ENCODE results near the gene PTDSS2.
"Not testable (repeated sequence)": the region's sequence is repeated elsewhere in the genome, so short reads cannot be mapped to it uniquely, and the experiment has no call there.

Gene PTDSS2

DNA sequence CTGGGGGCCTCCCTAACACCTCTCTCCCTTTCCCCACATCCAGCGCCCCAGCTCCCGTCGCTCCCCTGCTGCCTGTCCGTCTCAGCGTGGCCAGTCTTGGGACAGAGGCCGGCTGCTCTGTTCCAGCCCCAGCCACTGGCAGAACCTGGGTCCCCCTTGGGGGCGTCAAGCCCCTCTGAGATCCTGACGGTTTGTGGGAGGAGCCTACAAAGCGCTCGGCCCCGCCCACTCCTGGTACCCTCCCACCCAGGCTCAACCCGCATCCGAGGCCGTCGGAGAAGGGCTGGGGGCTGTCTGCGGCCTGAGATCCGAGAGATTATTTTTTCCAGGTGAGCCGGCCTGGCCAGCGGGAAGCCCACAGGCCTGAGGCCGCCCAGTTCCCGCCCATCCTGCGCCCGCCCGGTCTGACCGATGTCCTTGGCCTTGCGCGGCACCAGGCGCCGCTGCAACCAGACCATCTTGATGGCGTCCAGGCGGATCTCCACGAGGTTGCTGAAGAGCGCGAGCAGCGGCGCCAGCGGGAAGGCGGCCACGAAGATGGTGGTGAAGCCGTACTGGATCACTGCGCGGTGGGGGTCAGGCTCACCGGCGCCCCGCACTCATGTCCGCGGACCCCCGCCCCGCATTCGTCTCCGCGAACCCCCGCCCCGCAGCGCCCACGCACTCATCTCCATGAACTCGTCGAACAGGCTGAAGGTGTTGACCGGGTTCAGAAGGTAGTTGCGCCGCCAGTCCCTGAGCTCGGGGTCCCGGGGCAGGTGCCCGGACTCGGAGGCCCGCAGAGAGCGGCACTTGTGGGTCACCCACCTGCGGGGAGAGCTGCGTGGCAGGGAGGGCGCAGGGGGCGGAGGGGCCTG is 29.8 kb upstream of the PTDSS2 start:
- Mint-ChIP-seq H3K4me3 (no peak overlapping the region), H3K9me3 (ENCODE audit: low read depth) (no peaks in the 10 kb centered on the region), H3K27ac (no peak overlapping the region), H3K4me1 (ENCODE audit: low read depth) (peaks cover 8% of the 10 kb centered on the region), H3K36me3 (peaks cover 7% of the 10 kb centered on the region), H3K27me3 (no peaks in the 10 kb centered on the region)

- H3K4me3 Mint-ChIP-seq, result no peak overlapping the region
- H3K27ac Mint-ChIP-seq, result no peak overlapping the region
- H3K4me1 Mint-ChIP-seq (ENCODE audit: low read depth), result peaks cover 3% of the 10 kb centered on the region
- H3K9me3 Mint-ChIP-seq (ENCODE audit: low read depth), result no peaks in the 10 kb centered on the region
- H3K27me3 Mint-ChIP-seq, result no peaks in the 10 kb centered on the region
- H3K36me3 Mint-ChIP-seq, result peaks cover 9% of the 10 kb centered on the region
Measured at GRCh38 chr11:420911-421321, 29.2 kb upstream of the PTDSS2 start.

- Mint-ChIP-seq H3K4me1 (ENCODE audit: low read depth) (no peaks in the 10 kb centered on the region), H3K9me3 (ENCODE audit: low read depth) (no peaks in the 10 kb centered on the region), H3K27me3 (no peaks in the 10 kb centered on the region), H3K4me3 (no peak overlapping the region), H3K27ac (no peak overlapping the region), H3K36me3 (peaks cover 9% of the 10 kb centered on the region)
Measured at GRCh38 chr11:422249-422656, 27.8 kb upstream of the PTDSS2 start.

DNA sequence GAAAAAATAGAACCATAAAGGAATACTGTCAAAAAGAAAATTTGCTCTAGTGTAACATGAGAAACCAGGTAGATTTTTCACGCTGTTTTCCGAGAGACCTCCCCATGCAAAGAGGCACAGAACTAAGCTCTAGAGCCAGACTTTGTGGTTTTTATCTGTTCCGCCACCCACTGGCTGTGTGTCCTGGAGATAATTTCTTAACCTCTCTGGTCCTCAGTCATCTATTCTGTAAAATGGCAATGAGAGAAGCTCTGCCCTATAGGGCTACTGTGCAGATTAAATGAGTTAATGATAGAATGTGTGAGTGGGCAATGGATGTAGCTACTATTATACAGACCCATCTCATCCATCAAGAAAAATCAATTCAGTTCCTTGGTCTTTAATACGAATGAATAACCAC is 25.8 kb upstream of the PTDSS2 start:
- Mint-ChIP-seq H3K27me3 (no peaks in the 10 kb centered on the region), H3K4me3 (no peak overlapping the region), H3K9me3 (ENCODE audit: low read depth) (no peaks in the 10 kb centered on the region), H3K4me1 (ENCODE audit: low read depth) (no peaks in the 10 kb centered on the region), H3K36me3 (peaks cover 9% of the 10 kb centered on the region), H3K27ac (no peak overlapping the region)

GRCh38 chr11:424766-425165 is 25.3 kb upstream of the PTDSS2 start:
- H3K36me3 Mint-ChIP-seq, H3K27ac Mint-ChIP-seq, H3K4me3 Mint-ChIP-seq: not testable (repeated sequence)

DNA sequence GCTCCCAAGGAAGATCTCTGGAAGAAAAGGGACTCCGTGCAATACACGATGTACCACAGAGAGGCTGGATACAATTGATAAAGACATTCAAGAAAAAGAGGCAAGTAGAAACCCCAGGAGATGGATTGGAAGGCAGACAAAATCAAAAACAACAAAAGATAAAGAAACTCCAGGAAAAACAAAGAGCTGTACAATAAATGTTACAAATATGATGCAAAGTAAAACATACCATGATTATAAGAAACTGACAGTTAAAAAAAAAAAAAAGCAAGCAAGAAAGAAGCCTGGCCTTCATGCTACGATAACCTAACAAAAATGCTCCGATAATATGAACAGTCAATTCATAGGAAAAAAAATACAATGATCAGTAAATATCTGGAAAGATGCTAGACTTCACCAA is 24.8 kb upstream of the PTDSS2 start:
- Mint-ChIP-seq H3K27me3 (no peaks in the 10 kb centered on the region), H3K9me3 (ENCODE audit: low read depth) (no peaks in the 10 kb centered on the region), H3K4me1 (ENCODE audit: low read depth) (no peaks in the 10 kb centered on the region), H3K27ac (no peak overlapping the region), H3K4me3 (no peak overlapping the region), H3K36me3 (peaks cover 9% of the 10 kb centered on the region)

More at GRCh38 chr11:424766-425165, 25.3 kb upstream of the PTDSS2 start:
- H3K27me3 Mint-ChIP-seq; H3K9me3 Mint-ChIP-seq (ENCODE audit: low read depth); H3K4me1 Mint-ChIP-seq (ENCODE audit: low read depth): not testable (repeated sequence)

- Mint-ChIP-seq H3K9me3 (ENCODE audit: low read depth) (no peaks in the 10 kb centered on the region), H3K4me3 (no peak overlapping the region), H3K36me3 (peaks cover 9% of the 10 kb centered on the region), H3K27me3 (no peaks in the 10 kb centered on the region), H3K27ac (no peak overlapping the region), H3K4me1 (ENCODE audit: low read depth) (no peaks in the 10 kb centered on the region)
Measured at GRCh38 chr11:426851-427250, 23.2 kb upstream of the PTDSS2 start.

DNA sequence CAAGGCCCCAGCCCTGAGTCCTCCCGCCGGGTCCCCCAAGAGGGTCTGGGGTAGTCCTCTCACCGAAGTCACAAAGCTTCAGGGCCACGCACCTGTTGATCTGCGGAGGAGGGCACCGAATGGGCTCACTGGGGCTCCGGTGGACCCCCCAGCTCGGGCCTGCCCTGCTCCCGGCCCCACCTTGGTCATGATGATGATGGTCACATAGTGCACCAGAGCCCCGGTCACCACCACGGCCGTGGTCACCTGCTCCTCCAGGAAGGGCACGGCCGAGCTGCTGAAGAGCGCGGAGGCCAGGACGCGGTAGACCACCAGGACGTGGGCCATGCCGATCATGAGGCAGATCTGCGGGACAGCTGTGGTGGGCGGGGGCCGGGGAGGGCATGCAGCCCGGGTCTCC is 21.8 kb upstream of the PTDSS2 start:
- H3K4me1 Mint-ChIP-seq (ENCODE audit: low read depth), result no peaks in the 10 kb centered on the region
- no peaks in the 10 kb centered on the region for H3K27me3 Mint-ChIP-seq
- H3K27ac Mint-ChIP-seq, result no peak overlapping the region
- no peak overlapping the region for H3K4me3 Mint-ChIP-seq
- peaks cover 9% of the 10 kb centered on the region for H3K36me3 Mint-ChIP-seq
- no peaks in the 10 kb centered on the region for H3K9me3 Mint-ChIP-seq (ENCODE audit: low read depth)

GRCh38 chr11:429391-429790 is 20.7 kb upstream of the PTDSS2 start:
- H3K9me3 Mint-ChIP-seq (ENCODE audit: low read depth), result no peaks in the 10 kb centered on the region
- H3K4me3 Mint-ChIP-seq, result no peak overlapping the region
- H3K27ac Mint-ChIP-seq, result no peak overlapping the region
- H3K27me3 Mint-ChIP-seq, result no peaks in the 10 kb centered on the region
- H3K4me1 Mint-ChIP-seq (ENCODE audit: low read depth), result no peaks in the 10 kb centered on the region
- H3K36me3 Mint-ChIP-seq, result peaks cover 8% of the 10 kb centered on the region

DNA sequence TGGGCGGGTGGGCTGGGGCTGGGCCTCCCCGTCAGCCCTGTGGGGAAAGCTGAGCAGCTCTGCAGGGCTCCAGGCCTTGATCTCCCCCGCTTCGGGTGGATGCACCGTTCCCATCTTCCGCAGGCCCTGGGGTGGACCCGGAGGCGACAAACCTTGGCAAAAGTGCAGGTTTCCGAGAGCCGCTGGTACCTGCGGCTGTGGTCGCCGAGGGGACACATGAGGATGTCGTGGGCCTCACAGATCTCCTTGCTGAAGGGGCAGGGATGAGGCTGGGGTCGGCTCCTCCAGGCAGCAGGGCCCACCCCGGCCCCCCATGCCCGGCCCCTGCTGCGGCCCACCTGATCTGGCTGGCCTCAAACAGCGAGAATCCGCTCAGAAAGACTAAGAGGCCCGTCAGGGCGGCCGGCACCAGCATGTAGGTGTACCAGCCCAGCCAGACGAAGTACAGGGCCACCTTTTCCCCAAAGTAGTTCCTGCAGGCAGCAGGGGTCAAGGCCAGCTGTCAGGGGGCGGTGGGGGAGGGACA is 20.1 kb upstream of the PTDSS2 start:
- H3K4me3 Mint-ChIP-seq, result no peak overlapping the region
- no peaks in the 10 kb centered on the region for H3K9me3 Mint-ChIP-seq (ENCODE audit: low read depth)
- peaks cover 4% of the 10 kb centered on the region for H3K36me3 Mint-ChIP-seq
- no peaks in the 10 kb centered on the region for H3K4me1 Mint-ChIP-seq (ENCODE audit: low read depth)
- no peaks in the 10 kb centered on the region for H3K27me3 Mint-ChIP-seq
- no peak overlapping the region for H3K27ac Mint-ChIP-seq

- no peak overlapping the region for H3K4me3 Mint-ChIP-seq
- no peaks in the 10 kb centered on the region for H3K9me3 Mint-ChIP-seq (ENCODE audit: low read depth)
- no peaks in the 10 kb centered on the region for H3K36me3 Mint-ChIP-seq
- H3K4me1 Mint-ChIP-seq (ENCODE audit: low read depth), result no peaks in the 10 kb centered on the region
- H3K27me3 Mint-ChIP-seq, result no peaks in the 10 kb centered on the region
- no peak overlapping the region for H3K27ac Mint-ChIP-seq
Measured at GRCh38 chr11:431921-432320, 18.2 kb upstream of the PTDSS2 start.

- H3K27ac Mint-ChIP-seq, result no peak overlapping the region
Measured at GRCh38 chr11:432501-433100, 17.5 kb upstream of the PTDSS2 start.

GRCh38 chr11:433111-433510 is 17.0 kb upstream of the PTDSS2 start:
- Mint-ChIP-seq H3K27ac (no peak overlapping the region), H3K36me3 (no peaks in the 10 kb centered on the region), H3K4me3 (no peak overlapping the region), H3K4me1 (ENCODE audit: low read depth) (peaks cover 3% of the 10 kb centered on the region), H3K9me3 (ENCODE audit: low read depth) (no peaks in the 10 kb centered on the region), H3K27me3 (no peaks in the 10 kb centered on the region)

More at GRCh38 chr11:432501-433100, 17.5 kb upstream of the PTDSS2 start:
- Mint-ChIP-seq H3K4me3 (no peak overlapping the region), H3K9me3 (ENCODE audit: low read depth) (no peaks in the 10 kb centered on the region), H3K27me3 (no peaks in the 10 kb centered on the region), H3K36me3 (no peaks in the 10 kb centered on the region), H3K4me1 (ENCODE audit: low read depth) (peaks cover 3% of the 10 kb centered on the region)

DNA sequence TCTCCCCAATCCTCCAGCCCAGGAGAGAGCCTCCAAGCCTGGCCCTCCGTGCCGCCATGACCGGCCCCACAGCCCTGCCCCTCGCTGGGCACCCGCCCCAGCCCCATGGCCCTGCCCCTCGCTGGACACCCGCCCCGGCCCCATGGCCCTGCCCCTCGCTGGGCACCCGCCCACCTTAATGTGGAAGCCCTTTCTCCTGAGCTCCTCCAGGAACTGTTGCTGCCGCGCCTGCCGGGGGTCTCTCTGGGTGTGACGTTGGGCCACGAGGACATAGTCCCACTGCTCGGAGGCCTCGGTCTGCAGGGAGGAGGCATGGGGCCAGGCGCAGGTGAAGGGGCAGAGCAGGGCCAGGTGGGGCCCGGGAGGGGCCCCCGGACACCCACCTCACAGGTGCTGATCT is 16.4 kb upstream of the PTDSS2 start:
- H3K27ac Mint-ChIP-seq, result no peak overlapping the region
- peaks cover 6% of the 10 kb centered on the region for H3K4me1 Mint-ChIP-seq (ENCODE audit: low read depth)
- H3K36me3 Mint-ChIP-seq, result no peaks in the 10 kb centered on the region
- H3K27me3 Mint-ChIP-seq, result no peaks in the 10 kb centered on the region
- no peak overlapping the region for H3K4me3 Mint-ChIP-seq
- no peaks in the 10 kb centered on the region for H3K9me3 Mint-ChIP-seq (ENCODE audit: low read depth)

GRCh38 chr11:434496-434895 is 15.6 kb upstream of the PTDSS2 start:
- peaks cover 7% of the 10 kb centered on the region for H3K4me1 Mint-ChIP-seq (ENCODE audit: low read depth)
- H3K27me3 Mint-ChIP-seq, result no peaks in the 10 kb centered on the region
- no peaks in the 10 kb centered on the region for H3K36me3 Mint-ChIP-seq
- no peak overlapping the region for H3K27ac Mint-ChIP-seq
- no peaks in the 10 kb centered on the region for H3K9me3 Mint-ChIP-seq (ENCODE audit: low read depth)
- no peak overlapping the region for H3K4me3 Mint-ChIP-seq
